ENCODE measurements around the gene SAMD4A.

SAMD4A gene

DNA sequence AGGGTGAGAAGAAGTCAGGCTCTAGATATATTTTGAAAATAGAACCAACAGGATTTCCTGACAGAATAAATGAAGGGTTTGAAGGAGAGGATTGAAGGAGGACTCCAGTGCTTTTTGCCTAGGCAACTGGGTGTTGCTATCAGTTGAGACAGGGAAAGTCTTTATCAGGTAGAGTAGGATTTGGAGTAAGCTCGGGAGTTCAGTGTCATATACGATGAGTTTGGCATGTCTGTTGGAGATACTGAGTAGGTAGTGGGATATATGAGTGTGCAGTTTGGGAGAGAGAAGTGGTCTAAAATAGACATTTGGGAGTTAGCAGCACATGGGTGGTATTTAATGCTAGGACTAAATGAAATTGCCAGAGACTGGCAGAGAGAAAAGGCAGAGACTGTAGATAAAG is 141.2 kb downstream of the SAMD4A start:
- no peak for DNase-seq (ENCODE audit: low read depth)

DNA sequence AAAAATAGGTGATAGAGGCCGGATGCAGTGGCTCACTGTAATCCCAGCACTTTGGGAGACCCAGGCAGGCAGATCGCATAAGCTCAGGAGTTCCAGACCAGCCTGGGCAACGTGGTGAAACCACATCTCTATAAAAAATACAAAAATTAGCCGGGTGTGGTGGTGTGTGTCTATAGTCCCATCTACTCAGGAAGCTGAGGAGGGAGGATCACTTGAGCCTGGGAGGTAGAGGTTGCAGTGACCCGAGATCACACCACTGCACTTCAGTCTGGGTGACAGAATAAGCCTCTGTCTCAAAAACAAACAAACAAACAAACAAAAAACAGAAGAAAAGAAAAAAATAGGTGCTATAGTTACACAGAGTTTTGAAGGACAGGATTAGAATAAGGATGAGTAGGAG is 142.1 kb downstream of the SAMD4A start:
- DNase-seq (ENCODE audit: low read depth): no peak

DNA sequence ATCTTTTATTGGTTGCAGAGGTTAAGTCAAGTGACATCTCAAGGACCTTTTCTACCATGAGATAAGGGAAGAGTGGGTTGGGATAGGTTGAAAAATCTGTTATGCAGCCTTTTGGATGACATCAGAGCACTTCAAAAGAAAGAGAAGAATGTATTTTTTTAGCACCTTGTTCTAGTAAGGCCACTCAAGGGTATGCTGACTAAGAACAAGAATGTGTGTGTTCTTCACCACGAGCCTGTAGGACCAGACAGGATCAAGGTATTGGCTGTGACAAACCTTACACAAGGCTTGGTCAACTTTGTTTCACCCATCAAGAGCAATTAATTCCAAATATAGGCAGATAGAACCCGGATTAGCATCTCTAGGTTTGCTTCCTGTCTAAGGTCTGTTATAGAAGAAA is 142.5 kb downstream of the SAMD4A start:
- no peak for DNase-seq (ENCODE audit: low read depth)

DNA sequence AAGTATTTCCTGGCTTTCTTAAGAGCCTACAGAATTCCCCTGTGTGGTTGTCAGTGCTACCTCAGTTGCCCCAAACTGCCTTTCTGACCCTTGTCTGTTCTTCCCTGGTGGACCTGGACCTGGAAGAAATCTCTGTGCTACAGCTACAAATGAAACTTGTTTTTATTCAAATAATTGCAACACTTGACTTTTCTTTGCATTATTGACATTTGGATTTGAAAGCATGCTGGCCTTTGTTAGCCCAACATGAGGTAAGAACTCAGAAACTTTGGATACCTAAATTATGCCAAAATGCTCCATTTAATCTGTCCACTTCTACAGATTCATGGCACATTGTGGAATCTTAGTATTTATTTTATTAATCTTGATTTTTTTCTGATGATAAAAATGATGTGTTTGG is 142.9 kb downstream of the SAMD4A start:
- no peak for DNase-seq (ENCODE audit: low read depth)

DNA sequence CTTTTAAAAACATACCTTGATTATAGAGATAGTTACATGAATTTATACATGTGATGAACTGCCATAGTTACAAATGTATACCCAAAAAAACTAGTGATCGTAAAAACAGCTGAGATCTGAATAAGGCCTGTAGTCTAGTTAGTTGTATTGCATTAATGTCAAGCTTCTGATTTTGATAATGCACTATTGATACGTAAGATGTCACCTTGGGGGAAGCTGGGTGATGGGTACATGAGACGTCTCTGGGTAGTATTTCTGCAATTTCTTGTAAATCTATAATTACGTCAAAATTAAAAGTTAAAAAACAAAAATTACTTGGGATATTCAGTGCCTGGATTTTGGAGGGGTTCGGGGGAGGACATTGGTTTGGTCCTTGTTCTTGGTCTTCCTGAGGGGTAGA is 144.4 kb downstream of the SAMD4A start:
- DNase-seq (ENCODE audit: low read depth): no peak

DNA sequence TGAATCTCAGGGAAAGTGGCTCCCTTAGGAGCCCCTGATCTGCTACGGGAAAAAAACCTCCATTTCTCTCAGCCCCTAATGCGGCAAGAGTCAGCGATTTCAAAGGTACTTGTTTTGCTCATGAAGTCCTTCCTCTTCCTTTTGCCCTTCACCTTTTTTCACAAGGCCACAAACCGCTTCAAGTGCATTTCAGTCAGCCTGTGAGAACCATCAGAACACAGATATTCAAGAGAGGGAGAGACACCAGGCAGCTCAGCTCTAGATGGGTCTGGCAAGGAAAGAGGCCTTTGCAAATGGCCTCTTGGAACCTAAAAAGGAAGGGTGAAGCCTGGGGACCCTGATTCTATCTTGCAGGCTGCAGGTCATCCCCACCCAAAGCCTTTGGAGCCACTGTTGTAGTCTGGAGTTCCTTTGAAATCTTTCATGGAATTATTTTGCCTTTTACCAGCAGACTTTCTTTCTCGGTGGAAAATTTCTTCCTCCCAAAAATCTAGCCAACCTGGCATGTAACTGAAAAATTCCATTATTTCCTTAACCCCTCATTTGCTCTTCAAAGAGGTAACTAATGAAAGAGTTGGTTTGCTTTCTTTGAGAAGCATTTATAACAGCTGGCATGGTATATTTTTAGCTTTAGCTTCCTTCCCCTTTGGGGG is 145.0 kb downstream of the SAMD4A start:
- no peak for DNase-seq (ENCODE audit: low read depth)

DNA sequence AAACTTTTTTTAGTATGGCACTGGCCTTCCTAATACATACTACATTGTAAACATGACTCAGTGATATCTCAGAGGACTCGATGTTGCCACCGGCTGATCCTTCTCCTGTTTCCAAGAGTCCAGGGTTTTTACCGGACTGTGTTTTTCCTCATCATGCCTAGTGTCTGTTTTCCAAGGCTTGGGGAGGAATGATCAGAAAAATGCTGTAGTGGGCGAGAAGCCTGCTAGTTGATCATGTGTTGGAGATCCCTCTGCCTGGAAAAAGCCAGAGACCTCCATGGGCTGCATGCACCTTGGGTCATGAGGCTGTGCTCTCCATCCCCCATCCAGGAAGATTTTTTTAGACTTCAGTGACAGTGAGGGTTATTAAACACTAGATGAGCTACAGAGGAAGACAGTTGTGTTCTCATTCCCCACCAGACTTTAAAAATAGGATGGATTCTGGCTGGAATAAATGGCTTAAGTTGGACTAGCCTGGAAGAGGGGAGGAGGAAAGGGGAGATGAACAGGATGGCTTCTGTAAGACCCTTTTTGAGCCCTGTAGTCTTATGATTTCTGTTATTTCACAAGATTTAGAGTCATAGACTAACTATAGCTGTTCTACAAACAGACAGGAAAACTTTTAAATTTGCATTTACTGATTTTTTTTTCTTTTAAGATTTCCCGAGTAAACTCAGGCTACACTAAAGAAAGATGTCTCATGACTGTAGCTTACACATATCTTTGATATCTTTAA is 145.7 kb downstream of the SAMD4A start:
- DNase-seq (ENCODE audit: low read depth): no peak

DNA sequence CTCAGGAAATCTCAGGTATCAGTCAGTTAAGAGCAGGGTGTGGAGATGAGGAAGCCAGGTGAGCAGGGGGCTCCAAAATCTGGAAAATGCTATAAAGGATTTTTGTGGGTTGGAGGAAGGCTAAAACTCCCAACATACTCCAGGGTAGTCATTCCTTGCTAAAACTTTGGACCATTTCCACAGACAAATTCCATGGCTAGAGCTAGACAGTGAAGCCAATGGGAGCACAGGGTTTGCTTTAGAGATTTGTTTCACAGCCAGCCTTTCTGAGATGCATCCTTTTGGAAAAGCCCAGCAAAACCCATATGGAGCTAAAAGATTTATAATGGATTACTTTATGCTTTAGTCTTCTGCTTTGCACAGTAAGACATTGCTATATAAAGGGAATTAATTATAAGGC is 146.5 kb downstream of the SAMD4A start:
- DNase-seq (ENCODE audit: low read depth): no peak

DNA sequence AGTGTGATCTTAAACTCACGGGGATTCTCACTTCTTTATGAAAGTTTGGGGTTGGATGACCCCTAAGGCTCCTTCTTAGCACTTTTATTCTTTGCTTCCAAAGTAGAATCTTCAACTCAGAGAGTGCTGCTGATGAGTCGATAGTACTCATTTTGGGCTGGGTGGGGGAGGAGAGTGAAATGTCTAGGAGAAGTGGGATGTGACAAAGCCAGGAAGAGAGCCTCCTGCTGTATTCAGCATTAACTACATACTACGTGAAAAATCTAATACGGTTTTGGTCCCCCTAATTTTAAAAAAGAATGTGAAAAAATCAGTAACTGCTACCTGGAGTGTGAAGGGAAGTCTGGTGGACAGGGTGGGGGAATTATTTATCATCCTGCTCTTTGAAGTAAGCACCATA is 148.3 kb downstream of the SAMD4A start:
- no peak for DNase-seq (ENCODE audit: low read depth)

DNA sequence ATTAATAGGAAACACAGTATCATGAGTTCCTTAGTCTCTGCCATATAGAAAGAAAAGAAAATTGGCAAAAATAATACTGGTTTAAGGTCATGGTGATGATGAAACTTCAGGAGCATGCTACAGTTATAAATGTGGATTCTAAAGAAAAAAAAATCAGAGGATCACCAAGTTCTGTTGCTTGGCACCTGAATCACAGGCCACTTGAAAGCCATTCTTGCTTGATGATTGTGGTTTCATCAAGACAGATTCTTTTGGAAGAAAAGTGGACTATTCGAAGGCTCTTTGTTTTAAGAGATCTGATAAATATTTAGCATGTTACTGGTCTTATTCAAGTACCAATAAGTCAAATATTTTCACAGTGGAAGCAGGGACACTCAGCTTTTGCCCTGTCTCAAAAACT is 148.9 kb downstream of the SAMD4A start:
- DNase-seq (ENCODE audit: low read depth): no peak

DNA sequence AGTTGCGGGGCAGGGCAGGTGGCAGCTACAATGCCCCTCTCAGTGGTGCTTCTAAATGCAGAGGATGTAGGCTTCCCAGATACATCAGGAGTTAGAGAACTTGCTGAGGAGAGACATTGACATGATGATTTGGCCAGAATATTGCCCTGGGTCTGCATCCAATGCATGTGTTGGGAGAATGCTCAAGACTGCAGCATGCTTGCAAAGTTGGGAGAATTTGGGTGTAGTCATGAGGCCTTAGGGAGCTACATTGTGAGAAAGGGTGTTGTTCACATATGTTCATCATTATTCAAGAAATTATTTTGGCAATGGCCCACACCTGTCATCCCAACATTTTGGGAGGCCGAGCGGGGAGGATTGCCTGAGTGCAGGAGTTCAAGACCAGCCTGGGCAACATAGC is 149.9 kb downstream of the SAMD4A start:
- no peak for DNase-seq (ENCODE audit: low read depth)

DNA sequence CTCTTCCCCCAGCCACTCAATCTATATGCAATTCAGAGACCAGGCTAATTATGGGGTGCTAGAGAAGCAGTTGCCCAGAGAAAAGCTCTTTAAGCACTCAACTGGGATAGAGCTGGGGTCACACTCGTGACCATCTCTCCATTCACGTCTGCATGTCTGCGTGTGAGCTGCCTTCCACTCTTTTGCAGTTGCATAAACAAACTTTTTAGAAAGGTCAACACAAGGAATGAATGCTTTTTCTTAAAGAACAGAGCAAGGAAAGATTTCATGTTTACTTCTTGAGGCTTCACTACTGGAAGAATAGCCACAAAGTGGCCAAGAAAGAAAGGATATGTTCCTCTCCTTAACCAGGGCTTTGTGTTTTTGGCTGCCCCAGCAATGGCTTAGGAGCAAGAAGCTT is 151.1 kb downstream of the SAMD4A start:
- no peak for DNase-seq (ENCODE audit: low read depth)

DNA sequence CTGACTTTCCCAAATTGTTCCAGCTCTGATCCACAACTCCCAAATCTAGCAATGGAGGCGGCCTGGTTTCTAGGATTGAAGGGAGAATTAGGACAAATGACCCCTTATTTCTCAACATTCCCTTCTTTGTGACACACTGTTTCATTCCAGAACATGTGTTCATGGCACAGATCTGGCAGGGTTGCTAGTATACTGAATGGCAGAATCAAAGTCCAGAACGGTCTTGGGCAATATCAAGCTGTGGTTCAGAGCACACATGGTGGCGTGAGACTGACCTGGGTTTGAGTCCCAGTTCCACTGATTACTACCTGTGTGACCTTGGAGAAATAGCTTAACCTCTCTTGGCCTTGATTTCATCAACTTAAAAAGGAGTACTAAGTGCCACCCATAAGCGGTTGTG is 152.5 kb downstream of the SAMD4A start:
- no peak for DNase-seq (ENCODE audit: low read depth)

DNA sequence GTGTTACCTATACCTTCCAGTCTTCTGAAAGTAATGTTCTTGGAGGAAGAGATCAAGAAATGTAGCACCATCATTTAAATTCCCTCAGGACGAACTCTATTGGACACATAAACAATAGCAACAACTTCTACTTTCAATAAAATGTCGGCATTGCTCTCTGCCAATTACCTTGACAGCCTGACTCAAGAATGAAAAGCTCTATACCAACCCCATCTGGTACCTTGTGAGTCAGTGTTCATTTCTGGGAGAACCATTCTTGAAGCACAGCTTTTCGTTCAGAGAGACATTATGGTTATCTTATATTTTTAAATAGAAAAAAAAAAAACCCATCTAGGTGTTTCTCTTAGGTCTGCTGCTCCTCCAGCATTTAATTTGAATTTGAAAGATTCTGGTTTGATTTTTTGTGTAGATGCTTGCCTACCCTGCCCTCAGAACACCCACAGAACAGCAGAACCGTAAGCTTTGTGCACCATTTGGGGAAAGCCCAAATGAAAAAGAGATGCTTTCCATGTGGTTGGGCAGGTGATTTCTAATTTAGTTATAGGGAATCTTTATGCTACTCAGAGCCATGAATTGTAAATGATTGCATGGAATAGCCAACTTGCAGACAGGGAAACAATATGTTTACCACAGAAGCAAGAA is 156.0 kb downstream of the SAMD4A start:
- DNase-seq (ENCODE audit: low read depth): no peak

DNA sequence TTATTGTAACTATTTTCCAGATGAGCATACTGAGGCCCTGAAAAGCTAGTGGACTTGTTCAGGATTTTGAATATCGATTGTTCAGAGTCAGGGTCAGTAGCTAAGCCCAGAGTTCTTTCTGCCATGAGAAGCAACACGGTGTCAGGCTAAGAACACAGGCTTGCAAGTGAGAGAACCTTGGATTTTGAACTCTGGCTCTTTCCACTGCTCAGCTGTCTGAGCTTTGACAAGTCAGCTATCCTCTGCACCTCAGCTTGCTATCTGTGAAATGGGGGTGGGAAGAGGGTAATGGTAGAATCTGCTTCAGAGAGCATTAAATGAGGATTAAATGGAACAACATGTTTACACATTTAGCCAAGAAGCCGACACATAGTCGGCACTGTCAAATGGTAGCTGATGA is 157.2 kb downstream of the SAMD4A start:
- DNase-seq (ENCODE audit: low read depth): no peak

DNA sequence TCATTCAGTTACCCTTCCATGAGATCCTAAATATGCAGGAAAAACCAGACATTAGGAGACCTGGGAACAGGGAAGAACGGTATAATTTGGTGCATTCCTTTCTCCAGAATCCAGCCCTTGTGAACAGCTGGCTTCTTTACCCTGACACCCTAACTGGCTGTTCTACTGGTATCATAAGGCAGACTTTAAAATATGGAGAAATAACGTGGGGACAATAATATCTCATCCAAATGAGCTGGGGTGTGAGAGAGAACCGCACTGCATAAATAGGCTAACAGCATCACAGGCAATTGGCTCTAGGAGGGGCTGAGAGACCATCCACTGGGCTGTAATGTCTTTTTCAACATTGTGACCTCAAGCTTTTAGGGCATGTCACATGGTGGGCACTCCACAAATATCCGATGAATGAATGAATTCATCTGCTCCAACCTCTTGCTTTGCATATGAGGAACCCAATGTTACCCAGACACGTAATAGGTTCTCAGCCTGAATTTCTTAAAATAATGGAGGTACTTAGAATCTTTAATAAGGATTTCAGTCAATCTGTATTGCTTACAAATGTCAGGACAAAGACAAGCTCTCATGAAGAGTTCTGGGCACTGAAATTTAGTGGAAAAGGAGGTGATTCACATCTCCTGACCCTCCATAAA is 157.9 kb downstream of the SAMD4A start:
- DNase-seq (ENCODE audit: low read depth): no peak

DNA sequence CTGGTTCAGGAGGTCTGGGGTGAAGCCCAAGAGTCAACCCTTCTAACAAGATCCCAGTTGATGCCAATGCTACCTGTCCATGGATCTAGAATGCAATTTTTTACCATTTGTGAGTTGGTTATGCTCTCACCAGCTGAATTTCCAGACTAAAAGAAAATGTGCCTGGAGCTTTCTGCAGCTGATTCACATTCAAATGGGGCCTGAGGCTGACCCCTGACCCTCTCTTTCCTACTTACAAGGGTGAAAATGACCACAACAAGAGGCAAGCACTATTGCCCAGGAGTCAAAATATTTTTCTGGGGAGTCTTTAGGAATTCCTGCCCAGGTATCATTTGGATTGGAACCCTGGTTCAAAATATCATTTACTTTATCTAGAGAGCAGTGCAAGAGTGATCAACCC is 159.1 kb downstream of the SAMD4A start:
- DNase-seq (ENCODE audit: low read depth): no peak

DNA sequence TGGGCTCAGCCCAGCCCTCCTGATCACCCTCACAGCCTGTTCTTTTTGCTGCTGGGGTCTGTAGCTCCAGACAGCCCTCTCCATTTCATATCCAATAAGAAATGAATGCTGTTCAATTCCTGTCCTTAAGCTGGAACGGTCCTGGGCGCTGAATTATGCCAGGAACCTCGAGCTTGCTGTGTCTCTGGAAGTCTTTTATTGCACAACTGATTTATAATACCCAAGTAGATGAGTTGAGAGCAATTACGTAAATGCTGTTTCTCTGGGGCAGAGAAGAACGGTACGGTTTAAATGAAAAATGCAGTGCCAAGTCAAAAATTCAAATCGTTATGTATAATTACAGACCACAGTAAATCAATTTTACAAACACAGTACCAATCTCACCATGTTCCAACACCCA is 161.0 kb downstream of the SAMD4A start:
- DNase-seq (ENCODE audit: low read depth): no peak

DNA sequence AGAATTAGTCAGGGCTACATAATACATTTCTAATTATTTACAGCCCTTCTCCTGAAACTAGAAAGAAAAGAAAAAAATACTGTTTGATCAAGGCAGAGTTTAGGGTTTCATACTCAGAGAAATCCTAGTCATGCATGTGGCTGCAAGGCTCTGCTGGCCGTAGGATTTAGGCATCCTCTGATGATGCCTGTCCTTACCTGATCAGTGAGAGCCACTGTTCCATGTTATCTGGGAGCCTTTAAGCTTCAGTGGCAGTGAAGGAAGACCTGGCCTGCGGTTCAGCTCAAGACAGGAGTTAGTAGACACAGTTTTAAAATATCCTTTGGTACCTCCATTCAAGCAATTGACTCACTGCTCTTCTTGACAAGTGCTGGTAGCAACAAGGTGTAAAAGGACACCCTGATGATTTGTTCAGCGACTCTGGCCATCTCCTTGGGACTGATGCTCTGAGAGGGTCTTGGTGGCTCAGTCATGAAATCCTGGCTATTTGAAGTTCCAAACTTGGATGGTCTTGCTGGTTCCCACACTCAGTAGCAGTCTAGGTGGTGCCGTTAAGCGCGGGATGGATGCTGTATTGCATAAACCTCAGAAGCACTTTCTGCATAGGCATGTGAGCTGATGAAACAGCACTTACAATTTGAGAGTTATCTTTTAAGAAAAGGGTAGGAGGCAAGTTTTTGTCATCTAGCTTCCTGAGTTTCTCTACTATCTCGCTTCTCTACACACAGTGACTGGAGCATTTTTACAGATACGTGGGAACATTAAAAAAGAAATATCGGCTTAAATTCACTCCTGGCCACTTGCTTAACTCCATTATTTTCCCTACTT is 162.0 kb downstream of the SAMD4A start:
- DNase-seq (ENCODE audit: low read depth): no peak

DNA sequence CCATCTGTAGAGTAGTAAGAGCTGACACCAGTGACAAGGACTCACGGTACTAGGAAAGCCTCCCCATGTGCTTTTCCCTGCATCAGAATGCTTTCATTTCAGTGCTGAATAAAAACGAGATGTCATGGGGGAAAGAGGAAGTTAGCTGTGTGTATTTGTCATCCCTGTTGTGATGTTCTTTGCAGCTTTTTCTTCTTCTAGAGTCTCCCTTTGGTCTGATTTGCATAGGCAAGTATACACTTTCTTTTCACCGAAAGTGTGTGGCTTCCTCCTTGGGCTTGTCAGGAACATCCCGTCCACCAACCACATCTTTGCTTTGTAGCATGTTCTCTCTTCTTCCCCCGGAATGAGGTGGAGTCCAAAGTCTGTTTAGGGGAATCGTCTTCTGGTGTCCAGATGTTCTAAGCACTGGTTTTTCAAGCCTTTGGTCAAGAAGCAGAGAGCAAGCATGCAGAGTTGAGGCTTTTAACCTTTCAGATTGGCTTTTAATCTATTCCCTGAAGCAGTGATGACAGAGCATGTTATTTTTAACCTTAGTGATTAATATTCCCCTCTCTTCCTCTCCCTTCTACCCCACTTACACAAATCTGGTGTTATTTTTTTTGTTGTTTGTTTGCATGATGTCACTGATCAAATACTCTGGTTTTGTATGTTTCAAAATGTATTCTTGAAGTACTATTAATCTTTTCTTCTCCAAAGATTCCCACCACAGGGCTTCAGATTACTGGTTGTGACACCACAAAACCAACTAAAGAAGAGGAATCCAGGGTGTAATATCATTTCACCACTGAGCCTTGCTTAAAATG is 163.4 kb downstream of the SAMD4A start:
- DNase-seq (ENCODE audit: low read depth): no peak

DNA sequence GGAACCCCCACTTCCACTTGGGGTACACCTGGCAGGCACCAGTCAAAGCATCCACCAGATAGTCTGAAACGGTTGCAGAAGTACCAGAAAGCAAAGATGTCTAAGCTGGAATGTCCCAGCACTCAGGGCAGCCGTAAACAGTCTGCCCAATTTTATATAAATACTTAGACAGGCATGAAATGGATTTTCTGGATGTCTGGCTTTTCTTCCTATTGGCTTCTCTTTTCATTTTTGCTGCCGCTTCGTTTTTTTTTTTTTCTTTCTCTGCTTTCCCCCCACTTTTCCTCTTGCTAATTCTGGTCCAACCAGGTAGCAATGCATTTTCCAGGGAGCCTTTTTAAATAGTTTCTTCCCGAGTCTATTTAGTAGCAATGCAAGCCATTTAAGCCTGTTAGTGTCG is 168.0 kb downstream of the SAMD4A start:
- DNase-seq (ENCODE audit: low read depth): no peak
